Fibroblast of peridontal ligament (primary cell): ENCODE results near the gene FOXA1.

Experiments
- DNase-seq: peaks from one replicate; pipeline ENCODE4 v3.0.0-alpha.2; 2010; ENCODE audit errors: extremely low read depth

FOXA1 gene

GRCh38 chr14:37589715-37590427 lies 5.2 kb downstream of the FOXA1 start:
- no peak for DNase-seq

GRCh38 chr14:37588956-37589714 lies 5.9 kb downstream of the FOXA1 start:
- no peak for DNase-seq

GRCh38 chr14:37588667-37588955 lies 6.4 kb downstream of the FOXA1 start:
- no peak for DNase-seq

GRCh38 chr14:37587881-37588666 lies 7.0 kb downstream of the FOXA1 start:
- DNase-seq, result no peak

- peak; percentile 14 for DNase-seq
Observed at GRCh38 chr14:37587131-37587803, 7.8 kb downstream of the FOXA1 start.

GRCh38 chr14:37586797-37587130 lies 8.3 kb downstream of the FOXA1 start:
- no peak for DNase-seq

- no peak for DNase-seq
Observed at GRCh38 chr14:37585971-37586796, 8.9 kb downstream of the FOXA1 start.

- no peak for DNase-seq
Observed at GRCh38 chr14:37585101-37585511, 9.9 kb downstream of the FOXA1 start.

- DNase-seq, result no peak
Observed at GRCh38 chr14:37584211-37585100, 10.6 kb downstream of the FOXA1 start.

- DNase-seq, result no peak
Observed at GRCh38 chr14:37583358-37584210, 11.5 kb downstream of the FOXA1 start.

GRCh38 chr14:37580146-37580545 lies 14.9 kb downstream of the FOXA1 start:
- no peak for DNase-seq

GRCh38 chr14:37579274-37579673 lies 15.8 kb downstream of the FOXA1 start:
- no peak for DNase-seq

- DNase-seq, result no peak
Observed at GRCh38 chr14:37573356-37573755, 21.7 kb downstream of the FOXA1 start.

GRCh38 chr14:37571391-37571790 lies 23.7 kb downstream of the FOXA1 start:
- DNase-seq, result no peak

- no peak for DNase-seq
Observed at GRCh38 chr14:37569729-37570128, 25.3 kb downstream of the FOXA1 start.

- no peak for DNase-seq
Observed at GRCh38 chr14:37566811-37567371, 28.2 kb downstream of the FOXA1 start.

- DNase-seq, result no peak
Observed at GRCh38 chr14:37565550-37565949, 29.5 kb downstream of the FOXA1 start.

- DNase-seq, result no peak
Observed at GRCh38 chr14:37563189-37563588, 31.9 kb downstream of the FOXA1 start.

GRCh38 chr14:37559386-37559785 lies 35.7 kb downstream of the FOXA1 start:
- peak; percentile 17 for DNase-seq
